NK-92 treated with Interleukin-12 subunit alpha and Interleukin-12 subunit beta, amount 100 ng/mL, for 24 hours (cell line): ENCODE results near the gene CADM2.

Source experiments
- DNase-seq: peaks from one replicate; lab custom pipeline; 2025; lab: John Stamatoyannopoulos, UW

Gene CADM2

GRCh38 chr3:85321892-85322291 is 363.1 kb downstream of the CADM2 start:
- DNase-seq, result no peak

GRCh38 chr3:85330071-85330470 is 371.3 kb downstream of the CADM2 start:
- DNase-seq, result no peak

GRCh38 chr3:85337895-85338294 is 379.1 kb downstream of the CADM2 start:
- no peak for DNase-seq

- DNase-seq, result no peak
These were observed 384.1 kb downstream of the CADM2 start for GRCh38 chr3:85342915-85343314.

GRCh38 chr3:85355572-85355971 is 396.8 kb downstream of the CADM2 start:
- DNase-seq, result no peak

- DNase-seq, result peak; percentile 5
These were observed 402.1 kb downstream of the CADM2 start for GRCh38 chr3:85360742-85361387.

GRCh38 chr3:85364296-85364909 is 405.6 kb downstream of the CADM2 start:
- DNase-seq, result no peak

GRCh38 chr3:85370341-85370740 is 411.6 kb downstream of the CADM2 start:
- no peak for DNase-seq

GRCh38 chr3:85376131-85376530 is 417.3 kb downstream of the CADM2 start:
- no peak for DNase-seq

- no peak for DNase-seq
These were observed 418.3 kb downstream of the CADM2 start for GRCh38 chr3:85377115-85377514.

- no peak for DNase-seq
These were observed 425.6 kb downstream of the CADM2 start for GRCh38 chr3:85384372-85384771.

- DNase-seq, result no peak
These were observed 429.2 kb downstream of the CADM2 start for GRCh38 chr3:85387913-85388505.

- DNase-seq, result no peak
These were observed 435.6 kb downstream of the CADM2 start for GRCh38 chr3:85394424-85394823.

- no peak for DNase-seq
These were observed 438.6 kb downstream of the CADM2 start for GRCh38 chr3:85397434-85397833.

GRCh38 chr3:85426121-85426520 is 467.3 kb downstream of the CADM2 start:
- no peak for DNase-seq

GRCh38 chr3:85427467-85427866 is 468.7 kb downstream of the CADM2 start:
- no peak for DNase-seq

GRCh38 chr3:85432081-85432480 is 473.3 kb downstream of the CADM2 start:
- DNase-seq, result no peak

GRCh38 chr3:85433319-85433718 is 474.5 kb downstream of the CADM2 start:
- no peak for DNase-seq

GRCh38 chr3:85455561-85456200 is 496.9 kb downstream of the CADM2 start:
- DNase-seq, result no peak

- no peak for DNase-seq
These were observed 515.5 kb downstream of the CADM2 start for GRCh38 chr3:85474241-85474640.

GRCh38 chr3:85475346-85475745 is 516.6 kb downstream of the CADM2 start:
- no peak for DNase-seq

GRCh38 chr3:85476891-85477495 is 518.2 kb downstream of the CADM2 start:
- no peak for DNase-seq
